Measurements from ENCODE around the gene POLR3B. TPM values are rescaled to one million over a fixed set of nuclear protein-coding genes. Genes with fewer than 3 reads are reported as not detected.

Gene POLR3B
- total and polyA plus RNA-seq, 2 experiments from 2014 or later: 4.0 to 14.6 TPM

GRCh38 chr12:106332536-106332935 is 25.0 kb upstream of the POLR3B start:
- no peak for ATAC-seq
- no peak overlapping the region for H3K4me3 ChIP-seq
- H3K4me1 ChIP-seq (ENCODE audit: insufficient read depth): peaks cover 17% of the 10 kb centered on the region
- 0 out of 2 replicates have a peak, but pooled peaks cover 3% of the 10 kb centered on the region for H3K9me2 ChIP-seq (ENCODE audit: insufficient read depth)
- H3K27me3 Mint-ChIP-seq (ENCODE audit: insufficient read depth, low read depth, poor library complexity): peaks cover 9% of the 10 kb centered on the region
- peaks cover 34% of the 10 kb centered on the region for H3K4me1 Mint-ChIP-seq
- H3K4me2 ChIP-seq: no peak overlapping the region
- H3K9me3 Mint-ChIP-seq: no peaks in the 10 kb centered on the region; the same call in 2 of the 3 replicates
- no peak overlapping the region for H3K27ac ChIP-seq (ENCODE audit: low read depth)
- no peaks in the 10 kb centered on the region for H3K27me3 ChIP-seq (ENCODE audit: insufficient read depth)
- H4K20me1 ChIP-seq (replicated peaks; ENCODE audit: insufficient read depth): no peaks in the 10 kb centered on the region
- no peak overlapping the region for H3K27ac Mint-ChIP-seq
- no peaks in the 10 kb centered on the region for H3K36me3 ChIP-seq (ENCODE audit: insufficient read depth)
- no peak for TF ChIP-seq NANOG (IDR thresholded peaks at IDR 0.05; ENCODE audit: borderline replicate concordance)
- no peak for TF ChIP-seq EZH2 (IDR thresholded peaks at IDR 0.05; ENCODE audit: low read depth, unreplicated experiment)
- no peak for TF ChIP-seq POLR2AphosphoS5 (IDR thresholded peaks at IDR 0.05; ENCODE audit: low read depth)
- TF ChIP-seq, protein P1, sequence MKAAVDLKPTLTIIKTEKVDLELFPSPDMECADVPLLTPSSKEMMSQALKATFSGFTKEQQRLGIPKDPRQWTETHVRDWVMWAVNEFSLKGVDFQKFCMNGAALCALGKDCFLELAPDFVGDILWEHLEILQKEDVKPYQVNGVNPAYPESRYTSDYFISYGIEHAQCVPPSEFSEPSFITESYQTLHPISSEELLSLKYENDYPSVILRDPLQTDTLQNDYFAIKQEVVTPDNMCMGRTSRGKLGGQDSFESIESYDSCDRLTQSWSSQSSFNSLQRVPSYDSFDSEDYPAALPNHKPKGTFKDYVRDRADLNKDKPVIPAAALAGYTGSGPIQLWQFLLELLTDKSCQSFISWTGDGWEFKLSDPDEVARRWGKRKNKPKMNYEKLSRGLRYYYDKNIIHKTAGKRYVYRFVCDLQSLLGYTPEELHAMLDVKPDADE (IDR thresholded peaks at IDR 0.05): no peak
- no peak for TF ChIP-seq STAT1 (IDR thresholded peaks at IDR 0.05; ENCODE audit: unreplicated experiment)
- TF ChIP-seq CREB1 (CRISPR knock-in tag; IDR thresholded peaks at IDR 0.05; ENCODE audit: low read depth): no peak
- TF ChIP-seq, protein P2, sequence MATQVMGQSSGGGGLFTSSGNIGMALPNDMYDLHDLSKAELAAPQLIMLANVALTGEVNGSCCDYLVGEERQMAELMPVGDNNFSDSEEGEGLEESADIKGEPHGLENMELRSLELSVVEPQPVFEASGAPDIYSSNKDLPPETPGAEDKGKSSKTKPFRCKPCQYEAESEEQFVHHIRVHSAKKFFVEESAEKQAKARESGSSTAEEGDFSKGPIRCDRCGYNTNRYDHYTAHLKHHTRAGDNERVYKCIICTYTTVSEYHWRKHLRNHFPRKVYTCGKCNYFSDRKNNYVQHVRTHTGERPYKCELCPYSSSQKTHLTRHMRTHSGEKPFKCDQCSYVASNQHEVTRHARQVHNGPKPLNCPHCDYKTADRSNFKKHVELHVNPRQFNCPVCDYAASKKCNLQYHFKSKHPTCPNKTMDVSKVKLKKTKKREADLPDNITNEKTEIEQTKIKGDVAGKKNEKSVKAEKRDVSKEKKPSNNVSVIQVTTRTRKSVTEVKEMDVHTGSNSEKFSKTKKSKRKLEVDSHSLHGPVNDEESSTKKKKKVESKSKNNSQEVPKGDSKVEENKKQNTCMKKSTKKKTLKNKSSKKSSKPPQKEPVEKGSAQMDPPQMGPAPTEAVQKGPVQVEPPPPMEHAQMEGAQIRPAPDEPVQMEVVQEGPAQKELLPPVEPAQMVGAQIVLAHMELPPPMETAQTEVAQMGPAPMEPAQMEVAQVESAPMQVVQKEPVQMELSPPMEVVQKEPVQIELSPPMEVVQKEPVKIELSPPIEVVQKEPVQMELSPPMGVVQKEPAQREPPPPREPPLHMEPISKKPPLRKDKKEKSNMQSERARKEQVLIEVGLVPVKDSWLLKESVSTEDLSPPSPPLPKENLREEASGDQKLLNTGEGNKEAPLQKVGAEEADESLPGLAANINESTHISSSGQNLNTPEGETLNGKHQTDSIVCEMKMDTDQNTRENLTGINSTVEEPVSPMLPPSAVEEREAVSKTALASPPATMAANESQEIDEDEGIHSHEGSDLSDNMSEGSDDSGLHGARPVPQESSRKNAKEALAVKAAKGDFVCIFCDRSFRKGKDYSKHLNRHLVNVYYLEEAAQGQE (IDR thresholded peaks at IDR 0.05; ENCODE audit: unreplicated experiment): no peak
- TF ChIP-seq ZNF114 (CRISPR knock-in tag; IDR thresholded peaks at IDR 0.05): no peak
- TF ChIP-seq, protein P3, sequence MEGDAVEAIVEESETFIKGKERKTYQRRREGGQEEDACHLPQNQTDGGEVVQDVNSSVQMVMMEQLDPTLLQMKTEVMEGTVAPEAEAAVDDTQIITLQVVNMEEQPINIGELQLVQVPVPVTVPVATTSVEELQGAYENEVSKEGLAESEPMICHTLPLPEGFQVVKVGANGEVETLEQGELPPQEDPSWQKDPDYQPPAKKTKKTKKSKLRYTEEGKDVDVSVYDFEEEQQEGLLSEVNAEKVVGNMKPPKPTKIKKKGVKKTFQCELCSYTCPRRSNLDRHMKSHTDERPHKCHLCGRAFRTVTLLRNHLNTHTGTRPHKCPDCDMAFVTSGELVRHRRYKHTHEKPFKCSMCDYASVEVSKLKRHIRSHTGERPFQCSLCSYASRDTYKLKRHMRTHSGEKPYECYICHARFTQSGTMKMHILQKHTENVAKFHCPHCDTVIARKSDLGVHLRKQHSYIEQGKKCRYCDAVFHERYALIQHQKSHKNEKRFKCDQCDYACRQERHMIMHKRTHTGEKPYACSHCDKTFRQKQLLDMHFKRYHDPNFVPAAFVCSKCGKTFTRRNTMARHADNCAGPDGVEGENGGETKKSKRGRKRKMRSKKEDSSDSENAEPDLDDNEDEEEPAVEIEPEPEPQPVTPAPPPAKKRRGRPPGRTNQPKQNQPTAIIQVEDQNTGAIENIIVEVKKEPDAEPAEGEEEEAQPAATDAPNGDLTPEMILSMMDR (conservative IDR thresholded peaks at IDR 0.05; ENCODE audit: low read depth in 2 of 2): no peak
- no peak for TF ChIP-seq JUNB (IDR thresholded peaks at IDR 0.05; ENCODE audit: unreplicated experiment)
- no peak for TF ChIP-seq EZH2phosphoT487 (IDR thresholded peaks at IDR 0.05; ENCODE audit: unreplicated experiment)
- TF ChIP-seq, protein P4, sequence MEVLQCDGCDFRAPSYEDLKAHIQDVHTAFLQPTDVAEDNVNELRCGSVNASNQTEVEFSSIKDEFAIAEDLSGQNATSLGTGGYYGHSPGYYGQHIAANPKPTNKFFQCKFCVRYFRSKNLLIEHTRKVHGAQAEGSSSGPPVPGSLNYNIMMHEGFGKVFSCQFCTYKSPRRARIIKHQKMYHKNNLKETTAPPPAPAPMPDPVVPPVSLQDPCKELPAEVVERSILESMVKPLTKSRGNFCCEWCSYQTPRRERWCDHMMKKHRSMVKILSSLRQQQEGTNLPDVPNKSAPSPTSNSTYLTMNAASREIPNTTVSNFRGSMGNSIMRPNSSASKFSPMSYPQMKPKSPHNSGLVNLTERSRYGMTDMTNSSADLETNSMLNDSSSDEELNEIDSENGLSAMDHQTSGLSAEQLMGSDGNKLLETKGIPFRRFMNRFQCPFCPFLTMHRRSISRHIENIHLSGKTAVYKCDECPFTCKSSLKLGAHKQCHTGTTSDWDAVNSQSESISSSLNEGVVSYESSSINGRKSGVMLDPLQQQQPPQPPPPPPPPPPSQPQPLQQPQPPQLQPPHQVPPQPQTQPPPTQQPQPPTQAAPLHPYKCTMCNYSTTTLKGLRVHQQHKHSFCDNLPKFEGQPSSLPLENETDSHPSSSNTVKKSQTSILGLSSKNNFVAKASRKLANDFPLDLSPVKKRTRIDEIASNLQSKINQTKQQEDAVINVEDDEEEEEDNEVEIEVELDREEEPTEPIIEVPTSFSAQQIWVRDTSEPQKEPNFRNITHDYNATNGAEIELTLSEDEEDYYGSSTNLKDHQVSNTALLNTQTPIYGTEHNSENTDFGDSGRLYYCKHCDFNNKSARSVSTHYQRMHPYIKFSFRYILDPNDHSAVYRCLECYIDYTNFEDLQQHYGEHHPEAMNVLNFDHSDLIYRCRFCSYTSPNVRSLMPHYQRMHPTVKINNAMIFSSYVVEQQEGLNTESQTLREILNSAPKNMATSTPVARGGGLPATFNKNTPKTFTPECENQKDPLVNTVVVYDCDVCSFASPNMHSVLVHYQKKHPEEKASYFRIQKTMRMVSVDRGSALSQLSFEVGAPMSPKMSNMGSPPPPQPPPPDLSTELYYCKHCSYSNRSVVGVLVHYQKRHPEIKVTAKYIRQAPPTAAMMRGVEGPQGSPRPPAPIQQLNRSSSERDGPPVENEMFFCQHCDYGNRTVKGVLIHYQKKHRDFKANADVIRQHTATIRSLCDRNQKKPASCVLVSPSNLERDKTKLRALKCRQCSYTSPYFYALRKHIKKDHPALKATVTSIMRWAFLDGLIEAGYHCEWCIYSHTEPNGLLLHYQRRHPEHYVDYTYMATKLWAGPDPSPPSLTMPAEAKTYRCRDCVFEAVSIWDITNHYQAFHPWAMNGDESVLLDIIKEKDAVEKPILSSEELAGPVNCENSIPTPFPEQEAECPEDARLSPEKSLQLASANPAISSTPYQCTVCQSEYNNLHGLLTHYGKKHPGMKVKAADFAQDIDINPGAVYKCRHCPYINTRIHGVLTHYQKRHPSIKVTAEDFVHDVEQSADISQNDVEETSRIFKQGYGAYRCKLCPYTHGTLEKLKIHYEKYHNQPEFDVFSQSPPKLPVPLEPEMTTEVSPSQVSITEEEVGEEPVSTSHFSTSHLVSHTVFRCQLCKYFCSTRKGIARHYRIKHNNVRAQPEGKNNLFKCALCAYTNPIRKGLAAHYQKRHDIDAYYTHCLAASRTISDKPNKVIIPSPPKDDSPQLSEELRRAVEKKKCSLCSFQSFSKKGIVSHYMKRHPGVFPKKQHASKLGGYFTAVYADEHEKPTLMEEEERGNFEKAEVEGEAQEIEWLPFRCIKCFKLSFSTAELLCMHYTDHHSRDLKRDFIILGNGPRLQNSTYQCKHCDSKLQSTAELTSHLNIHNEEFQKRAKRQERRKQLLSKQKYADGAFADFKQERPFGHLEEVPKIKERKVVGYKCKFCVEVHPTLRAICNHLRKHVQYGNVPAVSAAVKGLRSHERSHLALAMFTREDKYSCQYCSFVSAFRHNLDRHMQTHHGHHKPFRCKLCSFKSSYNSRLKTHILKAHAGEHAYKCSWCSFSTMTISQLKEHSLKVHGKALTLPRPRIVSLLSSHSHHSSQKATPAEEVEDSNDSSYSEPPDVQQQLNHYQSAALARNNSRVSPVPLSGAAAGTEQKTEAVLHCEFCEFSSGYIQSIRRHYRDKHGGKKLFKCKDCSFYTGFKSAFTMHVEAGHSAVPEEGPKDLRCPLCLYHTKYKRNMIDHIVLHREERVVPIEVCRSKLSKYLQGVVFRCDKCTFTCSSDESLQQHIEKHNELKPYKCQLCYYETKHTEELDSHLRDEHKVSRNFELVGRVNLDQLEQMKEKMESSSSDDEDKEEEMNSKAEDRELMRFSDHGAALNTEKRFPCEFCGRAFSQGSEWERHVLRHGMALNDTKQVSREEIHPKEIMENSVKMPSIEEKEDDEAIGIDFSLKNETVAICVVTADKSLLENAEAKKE (CRISPR knock-in tag; IDR thresholded peaks at IDR 0.05): no peak
- no peak for TF ChIP-seq ZNF331 (CRISPR knock-in tag; IDR thresholded peaks at IDR 0.05; ENCODE audit: low read depth)
- no peak overlapping the region for H3K4me3 Mint-ChIP-seq
- DNase-seq (ENCODE audit: low spot score): no peak
- H3K79me2 ChIP-seq (replicated peaks; ENCODE audit: insufficient read depth): no peaks in the 10 kb centered on the region
- no peak overlapping the region for H2AFZ ChIP-seq
- H3K36me3 Mint-ChIP-seq (ENCODE audit: low read depth): no peaks in the 10 kb centered on the region; the same call in 2 of the 3 replicates
- no peaks in the 10 kb centered on the region for H3F3A ChIP-seq (replicated peaks; ENCODE audit: low read depth)

Measured in GM23338 (cell line).